Astrocyte (in vitro differentiated cells and primary cell): ENCODE data around the gene PCNX1. TPM values are rescaled to one million over a fixed set of nuclear protein-coding genes. Genes with fewer than 3 reads are reported as not detected.

Experiments
- DNase-seq: peaks from one replicate; pipeline ENCODE4 v3.0.0-alpha.2; 2010; ENCODE audit warnings: low read depth
- FAIRE-seq: peaks from 2 replicates; lab custom pipeline; 2011; peaks lifted over from hg19 to GRCh38; lab: Jason Lieb, UNC
- H2AFZ ChIP-seq: 2 replicates; pipeline ENCODE4 v1.6.0; 2012; ENCODE audit warnings: low read depth, low read length, inconsistent platforms
- H3K27ac ChIP-seq: 2 replicates; pipeline ENCODE4 v1.5.1; 2011; ENCODE audit warnings: low read depth, low read length, inconsistent platforms
- H3K27me3 ChIP-seq: 2 replicates; pipeline ENCODE4 v1.6.0; 2011; ENCODE audit warnings: low read length, inconsistent platforms; ENCODE audit not compliant: insufficient read depth
- H3K36me3 ChIP-seq: 2 replicates; pipeline ENCODE4 v1.5.1; 2011; ENCODE audit warnings: low read length, inconsistent platforms; ENCODE audit not compliant: insufficient read depth
- H3K4me1 ChIP-seq: 2 replicates; pipeline ENCODE4 v1.5.1; 2011; ENCODE audit warnings: low read length, inconsistent platforms; ENCODE audit not compliant: insufficient read depth
- H3K4me2 ChIP-seq: 2 replicates; pipeline ENCODE4 v1.6.0; 2012; ENCODE audit warnings: low read length, inconsistent platforms
- H3K4me3 ChIP-seq: 2 replicates; pipeline ENCODE4 v1.5.1; 2011; ENCODE audit warnings: low read depth, mild to moderate bottlenecking, low read length, inconsistent platforms; ENCODE audit not compliant: insufficient read depth
- H3K79me2 ChIP-seq: 2 replicates; pipeline ENCODE4 v1.6.0; 2012; ENCODE audit warnings: mild to moderate bottlenecking, low read length, inconsistent platforms; ENCODE audit not compliant: insufficient read depth
- H3K9ac ChIP-seq: 2 replicates; pipeline ENCODE4 v1.6.0; 2012; ENCODE audit warnings: mild to moderate bottlenecking, low read length, inconsistent platforms
- H3K9me3 ChIP-seq: 2 replicates; pipeline ENCODE4 v1.5.1; 2012; ENCODE audit warnings: low read depth, mild to moderate bottlenecking, low read length, inconsistent platforms; ENCODE audit not compliant: insufficient read depth
- H4K20me1 ChIP-seq: 2 replicates; pipeline ENCODE4 v1.6.0; 2012; ENCODE audit warnings: low read length, inconsistent platforms; ENCODE audit not compliant: insufficient read depth
- H3K27ac Mint-ChIP-seq: one replicate; pipeline ENCODE4 v1.8.0; 2021; ENCODE audit warnings: mild to moderate bottlenecking, mixed read lengths; ENCODE audit not compliant: unreplicated experiment
- H3K27me3 Mint-ChIP-seq: one replicate; pipeline ENCODE4 v1.8.0; 2021; ENCODE audit warnings: low read depth, mixed read lengths; ENCODE audit not compliant: unreplicated experiment
- H3K36me3 Mint-ChIP-seq: one replicate; pipeline ENCODE4 v1.8.0; 2021; ENCODE audit warnings: low read depth, mixed read lengths; ENCODE audit not compliant: unreplicated experiment
- H3K4me1 Mint-ChIP-seq: one replicate; pipeline ENCODE4 v1.8.0; 2021; ENCODE audit warnings: low read depth, mixed read lengths; ENCODE audit not compliant: unreplicated experiment
- H3K4me3 Mint-ChIP-seq: one replicate; pipeline ENCODE4 v1.8.0; 2021; ENCODE audit warnings: mild to moderate bottlenecking, moderate library complexity, mixed read lengths; ENCODE audit not compliant: unreplicated experiment
- H3K9me3 Mint-ChIP-seq: one replicate; pipeline ENCODE4 v1.8.0; 2021; ENCODE audit warnings: mild to moderate bottlenecking, mixed read lengths; ENCODE audit not compliant: unreplicated experiment
- CTCF ChIP-seq: IDR thresholded peaks from 2 replicates; pipeline ENCODE4 v1.5.1; 2011; ENCODE audit warnings: low read depth, mild to moderate bottlenecking, inconsistent platforms, low read length, moderate library complexity; ENCODE audit not compliant: insufficient read depth
- EZH2 ChIP-seq: IDR thresholded peaks from 2 replicates; pipeline ENCODE4 v1.6.1; 2012; ENCODE audit warnings: mild to moderate bottlenecking, low read length, inconsistent platforms; ENCODE audit not compliant: insufficient read depth
- total RNA-seq: library from RNA; stranded (reverse); gene quantifications from 2 replicates; pipeline ENCODE4 v1.2.1, GENCODE V29; 2021

The PCNX1 gene
- total RNA-seq, 1 donor from 2014 or later, result 91.3 TPM

GRCh38 chr14:70887737-70888499 is 19.3 kb upstream of the PCNX1 start:
- Histone ChIP-seq H3K27ac (peak overlapping the region; percentile 47), H3K9me3 (no peaks in the 10 kb centered on the region), H4K20me1 (no peaks in the 10 kb centered on the region), H3K4me2 (peak overlapping the region; percentile 43), H3K36me3 (no peaks in the 10 kb centered on the region), H3K4me1 (peaks cover 39% of the 10 kb centered on the region), H2AFZ (no peak overlapping the region), H3K27me3 (no peaks in the 10 kb centered on the region), H3K4me3 (no peak overlapping the region), H3K9ac (peak overlapping the region; percentile 40), H3K79me2 (no peaks in the 10 kb centered on the region)
- Mint-ChIP-seq H3K27ac (peak overlapping the region; percentile 85), H3K4me3 (no peak overlapping the region), H3K36me3 (no peaks in the 10 kb centered on the region), H3K4me1 (peaks cover 60% of the 10 kb centered on the region), H3K27me3 (no peaks in the 10 kb centered on the region), H3K9me3 (no peaks in the 10 kb centered on the region)
- TF ChIP-seq EZH2, result no peak
- no peak for TF ChIP-seq CTCF
- no peak for DNase-seq
- FAIRE-seq, result no peak

- no peak for TF ChIP-seq CTCF
- TF ChIP-seq EZH2, result no peak
- H3K4me2 ChIP-seq, result peak overlapping the region; percentile 70
Measured at GRCh38 chr14:70888681-70889175, 18.5 kb upstream of the PCNX1 start.

DNA sequence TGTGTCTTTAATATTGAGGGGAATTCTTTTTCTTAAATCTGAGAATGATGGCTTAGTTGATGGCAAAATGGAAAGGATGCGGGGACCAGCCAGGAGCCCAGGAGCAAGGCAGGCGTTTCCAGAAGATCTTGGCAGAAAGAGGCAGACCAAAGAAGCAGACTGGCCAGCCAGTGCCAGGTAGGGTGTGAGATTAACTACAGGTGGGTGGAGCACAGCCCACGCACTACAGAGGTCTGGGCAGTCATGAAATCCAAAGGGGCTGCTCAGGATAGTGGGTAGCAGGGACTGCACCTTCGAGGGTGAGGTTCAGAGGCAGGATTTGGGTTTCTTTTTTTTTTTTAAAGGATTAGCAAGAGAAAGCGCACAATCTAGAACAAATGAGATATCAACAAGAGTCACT is 17.7 kb upstream of the PCNX1 start:
- Mint-ChIP-seq H3K9me3 (no peaks in the 10 kb centered on the region), H3K27me3 (no peaks in the 10 kb centered on the region), H3K4me3 (no peak overlapping the region), H3K27ac (peak overlapping the region; percentile 72), H3K36me3 (peaks cover 2% of the 10 kb centered on the region), H3K4me1 (peaks cover 53% of the 10 kb centered on the region)
- Histone ChIP-seq H3K4me1 (peaks cover 32% of the 10 kb centered on the region), H3K9ac (peak overlapping the region; percentile 35), H3K4me3 (no peak overlapping the region), H3K27me3 (no peaks in the 10 kb centered on the region), H3K9me3 (no peaks in the 10 kb centered on the region), H3K4me2 (no peak overlapping the region), H3K79me2 (no peaks in the 10 kb centered on the region), H2AFZ (no peak overlapping the region), H4K20me1 (no peaks in the 10 kb centered on the region), H3K27ac (peak overlapping the region; percentile 24), H3K36me3 (no peaks in the 10 kb centered on the region)
- DNase-seq, result no peak
- TF ChIP-seq EZH2 (no peak), CTCF (no peak)
- FAIRE-seq, result no peak

More at GRCh38 chr14:70888681-70889175, 18.5 kb upstream of the PCNX1 start:
- Mint-ChIP-seq H3K9me3 (no peaks in the 10 kb centered on the region), H3K36me3 (no peaks in the 10 kb centered on the region), H3K4me1 (peaks cover 52% of the 10 kb centered on the region), H3K4me3 (no peak overlapping the region), H3K27me3 (no peaks in the 10 kb centered on the region), H3K27ac (peak overlapping the region; percentile 72)
- FAIRE-seq (peak; percentile 82), DNase-seq (peak; percentile 59)
- Histone ChIP-seq H3K27ac (peak overlapping the region; percentile 44), H4K20me1 (no peaks in the 10 kb centered on the region), H3K9ac (peak overlapping the region; percentile 35), H3K4me3 (no peak overlapping the region), H3K27me3 (no peaks in the 10 kb centered on the region), H3K4me1 (peaks cover 34% of the 10 kb centered on the region), H3K36me3 (no peaks in the 10 kb centered on the region), H2AFZ (no peak overlapping the region), H3K79me2 (no peaks in the 10 kb centered on the region), H3K9me3 (no peaks in the 10 kb centered on the region)
